A549 treated with ZK216348 at 1 μM for 4 hours (cell line): Measurements from ENCODE around the gene LITAF. TPM values are rescaled to one million over a fixed set of nuclear protein-coding genes. Genes with fewer than 3 reads are reported as not detected.

Experiments used
- total RNA-seq: library from RNA; stranded (reverse); fragments of 200-300 nt; extraction: Qiagen RNA extraction; gene quantifications from 5 replicates; pipeline ENCODE4 v1.2.3, GENCODE V29; 2022; ENCODE audit warnings: low read depth

The LITAF gene
- 177 to 197 TPM (median 190 TPM) in 5 replicates for total RNA-seq

DNA sequence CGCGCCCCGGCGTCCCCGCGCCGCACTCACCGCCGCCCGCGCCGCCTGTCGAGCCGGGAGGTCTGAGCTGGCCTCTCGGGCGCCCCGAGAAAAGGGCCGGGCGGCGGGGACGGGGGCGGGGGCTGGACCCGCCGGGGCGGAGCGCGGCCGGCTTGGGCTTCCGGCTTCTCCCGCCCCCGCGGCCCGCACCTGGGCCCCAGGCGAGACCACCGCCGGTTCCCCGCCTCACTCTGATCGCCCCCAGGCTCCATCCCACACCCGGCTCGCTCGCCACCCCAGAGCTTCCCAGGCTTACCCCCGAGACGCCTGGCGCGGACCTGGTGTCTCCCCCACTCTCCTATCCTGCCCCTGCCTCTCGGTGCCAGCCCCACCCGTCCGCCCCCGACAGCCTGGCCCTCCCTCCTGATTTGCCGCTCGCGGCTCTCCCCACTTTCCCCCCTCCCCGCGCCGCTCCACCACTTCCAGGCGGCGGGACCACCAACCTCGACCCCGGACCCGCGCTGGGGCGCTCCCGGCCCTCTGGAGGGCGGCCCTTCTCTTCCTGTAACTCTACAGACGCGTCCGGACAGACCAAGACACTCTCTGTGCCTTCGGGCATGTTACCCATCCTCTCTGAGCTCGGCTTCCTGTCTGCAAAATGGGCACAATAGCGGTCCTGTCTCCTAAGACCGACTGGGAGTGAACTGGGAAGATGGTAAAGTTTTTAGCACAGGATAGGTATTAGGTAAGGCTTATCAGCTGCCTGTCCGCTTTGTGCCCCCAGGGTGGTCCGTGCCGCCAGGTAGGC is at the start of gene LITAF:
TSS of gene LITAF (minus strand) at position 64 of the 787 bp plus-strand sequence. CDS start 30,189 bp downstream, outside the sequence.

Other genes starting within 250 kb of the LITAF start
- gene RMI2, start 241.5 kb downstream of the LITAF start, total RNA-seq, result 21.3 to 37.1 TPM (median 33.3 TPM) in 5 replicates
- gene SNN, start 81.5 kb upstream of the LITAF start, total RNA-seq, result 11.3 to 14.5 TPM (median 13.2 TPM) in 5 replicates
- gene TXNDC11, start 155.9 kb upstream of the LITAF start, total RNA-seq, result 32.9 to 45.1 TPM (median 39.0 TPM) in 5 replicates
- gene ZC3H7A, start 210.3 kb upstream of the LITAF start, total RNA-seq, result 24.6 to 36.0 TPM (median 26.5 TPM) in 5 replicates